GM18526 (cell line): ENCODE data around the gene SLC66A2.

ENCODE experiments used
- POLR2A ChIP-seq: IDR thresholded peaks from 3 replicates; pipeline ENCODE4 v1.6.1; 2011; ENCODE audit not compliant: insufficient read length; ENCODE audit errors: extremely low read depth

SLC66A2 gene

DNA sequence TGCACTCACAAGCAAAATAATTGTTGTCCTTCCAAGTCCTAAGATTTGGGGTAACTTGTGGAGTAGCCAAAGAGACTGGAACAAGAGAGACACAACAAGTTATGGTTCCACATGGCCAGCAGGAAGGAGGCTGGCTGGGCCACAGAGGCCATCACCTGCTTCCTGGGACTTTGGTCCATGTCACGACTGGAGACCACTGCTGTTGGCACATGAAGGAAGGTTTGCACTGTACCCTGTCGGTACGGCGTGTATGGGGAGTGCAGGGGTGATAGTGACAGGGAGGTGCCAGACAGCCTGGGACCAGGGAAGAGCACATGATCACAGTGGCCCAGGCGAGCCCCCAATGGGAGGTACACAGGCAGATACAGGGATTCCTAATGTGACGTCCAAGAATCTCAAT is 15.5 kb downstream of the SLC66A2 start:
- TF ChIP-seq POLR2A: no peak

DNA sequence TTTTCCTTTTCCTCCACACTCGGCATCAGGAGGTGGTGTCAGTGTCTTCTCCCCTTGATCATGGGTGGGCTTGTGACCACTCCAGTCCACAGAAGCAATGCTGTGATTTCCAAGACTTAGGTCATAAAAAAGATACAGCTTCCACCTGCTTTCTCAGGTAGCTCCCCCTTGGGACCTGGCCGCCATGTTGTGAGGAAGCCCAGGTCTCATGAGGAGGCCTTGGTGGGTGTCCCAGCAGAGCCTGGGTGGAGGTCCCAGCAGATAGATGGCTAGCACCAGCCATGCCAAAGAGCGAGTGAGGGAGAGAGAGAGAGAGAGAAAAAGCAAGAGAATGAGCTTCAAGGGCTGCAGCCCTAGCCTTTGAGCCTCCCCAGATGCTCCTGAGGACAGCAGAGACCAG is 16.0 kb downstream of the SLC66A2 start:
- TF ChIP-seq POLR2A: no peak

DNA sequence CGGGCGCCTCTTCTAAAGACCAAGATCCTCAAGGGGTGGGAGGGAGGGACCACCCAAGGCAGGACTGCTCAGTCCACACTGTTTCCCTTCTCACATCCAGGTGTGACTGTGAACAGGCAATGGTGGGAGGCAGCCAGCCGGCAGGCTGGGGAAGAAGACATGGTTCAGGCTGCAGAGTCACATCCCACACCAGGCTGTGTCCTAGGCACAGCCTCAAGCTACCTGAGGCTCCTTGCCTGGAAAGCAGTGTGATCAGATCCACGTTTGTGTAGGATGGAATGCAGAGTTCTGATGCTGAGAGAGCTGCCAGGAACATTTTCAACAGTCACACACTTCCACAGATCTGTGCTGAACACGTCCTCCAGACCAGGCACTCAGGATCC is 16.4 kb downstream of the SLC66A2 start:
- TF ChIP-seq POLR2A: no peak

DNA sequence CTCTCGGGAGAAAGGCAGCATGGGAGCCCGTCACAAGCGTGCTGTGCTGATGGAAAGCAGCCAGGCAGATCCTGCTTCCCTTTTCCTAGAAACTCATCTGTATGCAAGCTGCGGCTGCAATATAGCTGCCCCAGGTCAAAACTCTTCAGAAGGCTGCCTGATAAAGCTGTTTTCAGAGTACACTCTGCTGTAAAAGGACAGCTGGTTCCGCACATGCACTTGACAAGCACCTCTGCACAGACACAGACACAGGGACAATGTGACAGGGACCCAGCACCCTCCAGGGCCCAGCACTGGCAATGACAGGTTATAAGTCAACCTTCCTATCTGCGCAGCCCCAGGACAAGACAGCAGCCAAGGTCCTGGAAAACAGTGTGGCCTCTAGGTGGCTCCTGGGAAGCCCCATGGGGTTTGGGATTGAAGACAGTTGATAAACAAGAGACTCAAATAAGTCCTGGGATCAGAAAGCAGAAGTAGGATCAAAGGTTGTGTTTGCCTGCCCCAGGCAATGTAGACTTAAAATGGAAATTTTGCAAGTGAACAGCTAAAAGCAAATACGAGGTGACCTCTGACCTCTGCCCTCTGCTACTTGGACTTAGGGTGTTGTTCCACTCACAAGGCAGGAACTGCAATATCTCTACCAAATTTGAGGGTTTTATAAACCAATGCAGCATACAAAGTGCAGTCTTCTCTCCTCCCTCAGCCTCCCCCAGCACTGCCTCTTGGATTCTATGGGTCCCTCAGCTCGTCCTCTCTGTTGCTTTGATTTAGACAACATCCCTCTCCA is 16.9 kb downstream of the SLC66A2 start:
- TF ChIP-seq POLR2A: no peak

DNA sequence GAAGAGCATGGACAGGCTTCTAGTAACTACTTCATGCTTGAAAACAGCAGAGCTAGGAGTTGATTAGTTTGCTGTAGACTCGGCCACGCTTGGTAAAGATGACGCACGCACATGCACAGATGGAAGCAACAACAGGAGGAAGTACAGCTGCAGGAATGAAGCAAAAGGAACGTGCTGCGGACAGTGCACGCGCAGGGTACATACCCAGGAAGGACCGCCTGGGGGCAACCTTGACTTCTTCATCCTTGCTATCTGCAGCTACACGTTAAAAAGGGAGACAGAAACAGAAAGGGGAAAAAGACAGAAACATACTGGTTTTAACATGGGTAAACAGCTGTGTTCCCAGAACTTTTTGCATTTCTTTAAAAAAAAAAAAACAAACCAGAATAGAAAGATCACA is 17.7 kb downstream of the SLC66A2 start:
- TF ChIP-seq POLR2A: no peak

DNA sequence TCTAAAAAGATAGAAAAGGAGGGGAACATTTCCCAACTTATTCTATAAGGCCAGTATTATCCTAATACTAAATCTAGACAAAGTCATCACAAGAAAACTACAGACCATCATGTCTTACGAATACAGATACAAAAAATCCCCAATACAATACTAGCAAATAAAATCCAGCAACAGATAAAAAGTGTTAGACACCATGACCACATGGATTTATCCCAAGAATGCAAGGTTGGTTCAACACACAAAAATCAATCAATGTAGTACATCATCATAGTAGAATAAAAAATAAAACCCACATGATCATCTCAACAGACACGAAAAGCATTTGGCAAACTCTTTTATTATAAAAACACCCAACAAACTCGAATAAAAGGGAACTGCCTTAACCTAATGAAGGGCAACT is 18.5 kb downstream of the SLC66A2 start:
- TF ChIP-seq POLR2A: no peak

DNA sequence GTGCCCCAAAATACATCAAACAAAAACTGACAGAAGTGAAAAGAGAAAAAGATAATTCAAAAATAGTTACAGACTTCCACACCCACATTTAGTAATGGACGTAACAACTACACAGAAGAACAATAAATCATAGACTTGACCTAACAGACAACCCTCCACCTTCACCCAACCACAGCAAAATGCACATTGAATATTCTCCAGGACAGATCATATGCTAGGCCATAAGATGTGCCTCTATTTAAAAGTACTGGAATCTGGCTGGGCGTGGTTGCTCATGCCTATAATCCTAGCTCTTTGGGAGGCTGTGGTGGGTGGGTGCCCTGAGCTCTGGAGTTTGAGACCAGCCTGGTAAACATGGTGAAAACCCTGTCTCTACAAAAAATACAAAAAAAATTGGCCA is 20.0 kb downstream of the SLC66A2 start:
- no peak for TF ChIP-seq POLR2A

DNA sequence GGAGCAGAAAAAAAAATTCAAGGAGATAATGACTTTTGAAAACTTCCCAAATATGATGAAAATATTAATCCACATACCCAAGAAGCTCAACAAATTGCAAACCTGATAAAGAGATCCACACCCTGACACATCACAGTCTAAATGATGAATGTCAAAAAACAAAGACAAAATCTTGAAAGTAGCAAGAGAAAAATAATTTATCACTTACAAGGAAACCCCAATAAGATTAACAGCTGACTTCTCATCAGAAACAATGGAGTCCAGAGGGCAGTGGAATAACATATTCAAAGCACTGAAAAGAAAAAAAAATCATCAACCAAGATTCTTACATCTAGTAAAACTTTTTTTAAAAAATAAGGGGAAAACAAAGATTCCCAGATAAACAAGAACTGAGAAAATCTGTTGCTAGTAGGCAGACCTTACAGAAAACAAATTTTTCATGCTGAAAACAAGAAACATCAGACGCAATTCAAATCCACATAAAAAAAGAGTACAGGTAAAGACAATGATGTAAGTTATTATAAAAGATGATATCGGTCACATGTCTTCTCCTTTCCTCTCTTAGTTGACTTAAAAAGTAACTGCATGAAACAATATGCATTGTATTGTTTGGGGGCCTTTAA is 21.3 kb downstream of the SLC66A2 start:
- TF ChIP-seq POLR2A: no peak

DNA sequence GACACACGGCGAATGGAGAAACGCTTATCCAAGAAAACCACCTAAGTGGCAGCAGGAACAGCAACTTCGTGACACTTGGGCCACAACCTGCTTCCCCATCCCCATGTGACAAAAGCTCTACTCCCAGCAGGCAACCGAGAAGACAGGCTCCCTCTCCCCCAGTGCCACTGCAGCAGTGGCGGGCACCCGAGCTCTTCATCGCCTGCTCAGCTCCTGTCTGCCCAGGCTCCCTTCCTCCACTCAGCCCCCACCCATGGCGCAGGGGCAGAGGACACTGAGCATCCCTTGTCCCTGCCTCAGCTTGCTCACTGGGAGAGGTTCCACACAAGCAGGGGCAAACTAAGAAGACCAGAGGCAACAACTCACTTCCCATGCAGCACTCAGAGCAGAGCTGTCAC is 22.9 kb downstream of the SLC66A2 start:
- TF ChIP-seq POLR2A: no peak

DNA sequence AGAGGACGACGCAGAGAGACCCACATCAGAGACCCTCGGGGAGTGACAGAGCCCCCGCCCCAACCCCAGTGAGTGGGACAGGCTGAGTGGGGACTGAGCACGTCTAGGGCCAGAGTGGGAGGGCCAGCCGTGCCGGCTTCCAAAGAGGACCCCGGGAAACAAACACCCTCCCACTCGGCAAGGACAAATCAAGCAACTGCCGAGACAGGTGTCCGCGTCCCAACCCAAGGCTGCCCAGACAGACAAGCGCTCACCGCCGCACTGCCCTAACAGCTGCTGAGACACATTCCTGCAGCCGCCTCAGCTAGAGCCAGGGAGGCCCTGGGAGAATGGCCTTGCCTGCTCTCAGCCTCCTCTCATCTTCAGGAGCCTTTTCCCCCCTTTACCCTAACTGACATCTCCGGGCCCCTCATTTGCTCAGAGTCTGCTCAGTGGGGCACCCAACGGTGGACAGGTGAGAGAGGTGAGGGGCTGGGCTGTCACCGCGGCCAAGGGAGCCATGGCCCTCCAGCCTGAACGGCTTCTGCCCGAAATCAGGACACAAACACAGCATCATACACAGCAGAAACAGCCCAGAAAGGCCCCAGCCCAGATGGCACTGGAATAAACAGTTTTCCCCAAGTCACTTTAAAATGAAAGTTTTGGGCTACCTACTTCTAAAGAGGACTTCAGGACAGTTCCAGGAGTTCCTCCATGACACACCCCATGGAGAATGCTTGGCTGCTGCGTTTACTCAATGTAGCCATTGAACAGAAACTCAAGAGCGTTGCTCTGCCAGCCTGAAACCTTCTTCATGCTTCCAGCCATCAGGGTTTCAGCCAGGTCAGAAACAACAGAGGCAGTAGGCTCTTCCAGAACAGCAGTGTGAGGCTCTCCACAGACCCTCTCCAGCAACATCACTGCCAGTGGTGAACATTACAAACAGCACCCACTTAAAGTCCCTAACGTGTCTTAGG is 23.6 kb downstream of the SLC66A2 start:
- TF ChIP-seq POLR2A: no peak

DNA sequence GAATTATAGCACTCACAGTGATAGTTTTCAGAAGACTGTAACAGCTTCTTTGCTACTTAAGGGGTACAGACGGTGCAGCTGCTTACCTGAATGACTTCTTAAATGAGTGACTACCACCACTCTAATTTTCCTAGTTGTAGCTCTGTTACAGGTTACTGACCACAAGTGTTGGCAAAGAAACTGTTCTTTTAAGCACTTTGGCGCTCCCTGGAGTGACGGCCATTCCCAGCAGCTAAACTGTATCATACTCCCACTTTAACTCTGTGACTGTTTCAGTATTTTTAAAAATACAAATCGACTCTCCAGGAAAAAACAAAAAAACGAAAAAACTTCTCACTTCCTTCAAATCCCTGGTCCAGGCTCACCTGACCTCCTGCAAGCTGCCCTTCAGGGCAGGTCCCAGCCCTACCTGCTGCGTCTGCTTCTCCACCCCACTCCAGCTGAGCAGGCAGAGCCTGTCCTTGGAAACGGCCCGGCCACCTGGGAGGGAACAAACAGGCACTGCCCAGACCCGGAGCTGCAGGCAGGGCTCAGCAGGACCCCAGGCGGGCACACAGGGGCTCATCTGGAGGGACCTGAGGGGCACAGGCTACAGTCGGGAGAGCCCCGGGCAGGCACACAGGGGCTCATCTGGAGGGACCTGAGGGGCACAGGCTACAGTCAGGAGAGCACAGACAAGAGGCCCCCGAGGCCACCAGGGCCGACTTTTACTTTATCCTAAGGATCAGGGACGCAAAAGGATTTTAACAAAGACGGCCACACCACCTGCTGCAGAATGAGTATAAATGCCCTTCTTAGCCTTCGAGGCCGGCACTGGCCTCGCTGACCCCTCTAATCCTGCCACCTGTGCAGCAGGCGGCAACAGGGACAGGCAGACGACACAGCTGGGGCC is 24.5 kb downstream of the SLC66A2 start:
- TF ChIP-seq POLR2A: no peak

DNA sequence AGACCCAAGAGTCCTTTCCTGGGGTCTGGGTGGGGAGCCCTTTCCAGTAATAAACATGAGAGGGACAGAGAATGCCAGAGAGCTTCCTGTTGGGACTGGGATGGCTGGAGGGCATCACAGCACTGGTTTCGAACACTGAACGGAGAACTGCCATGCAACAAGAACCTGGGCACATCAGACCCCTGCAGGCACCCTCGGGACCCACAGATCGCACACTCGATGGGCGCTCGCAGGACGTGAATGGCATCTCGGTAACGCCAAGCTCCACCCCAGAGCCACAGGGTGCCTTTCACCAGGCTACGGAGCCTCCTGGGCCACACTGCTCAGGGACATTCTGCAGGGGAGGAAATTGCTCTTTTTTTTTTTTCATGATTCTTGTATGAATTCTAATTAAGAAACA is 25.1 kb downstream of the SLC66A2 start:
- no peak for TF ChIP-seq POLR2A

DNA sequence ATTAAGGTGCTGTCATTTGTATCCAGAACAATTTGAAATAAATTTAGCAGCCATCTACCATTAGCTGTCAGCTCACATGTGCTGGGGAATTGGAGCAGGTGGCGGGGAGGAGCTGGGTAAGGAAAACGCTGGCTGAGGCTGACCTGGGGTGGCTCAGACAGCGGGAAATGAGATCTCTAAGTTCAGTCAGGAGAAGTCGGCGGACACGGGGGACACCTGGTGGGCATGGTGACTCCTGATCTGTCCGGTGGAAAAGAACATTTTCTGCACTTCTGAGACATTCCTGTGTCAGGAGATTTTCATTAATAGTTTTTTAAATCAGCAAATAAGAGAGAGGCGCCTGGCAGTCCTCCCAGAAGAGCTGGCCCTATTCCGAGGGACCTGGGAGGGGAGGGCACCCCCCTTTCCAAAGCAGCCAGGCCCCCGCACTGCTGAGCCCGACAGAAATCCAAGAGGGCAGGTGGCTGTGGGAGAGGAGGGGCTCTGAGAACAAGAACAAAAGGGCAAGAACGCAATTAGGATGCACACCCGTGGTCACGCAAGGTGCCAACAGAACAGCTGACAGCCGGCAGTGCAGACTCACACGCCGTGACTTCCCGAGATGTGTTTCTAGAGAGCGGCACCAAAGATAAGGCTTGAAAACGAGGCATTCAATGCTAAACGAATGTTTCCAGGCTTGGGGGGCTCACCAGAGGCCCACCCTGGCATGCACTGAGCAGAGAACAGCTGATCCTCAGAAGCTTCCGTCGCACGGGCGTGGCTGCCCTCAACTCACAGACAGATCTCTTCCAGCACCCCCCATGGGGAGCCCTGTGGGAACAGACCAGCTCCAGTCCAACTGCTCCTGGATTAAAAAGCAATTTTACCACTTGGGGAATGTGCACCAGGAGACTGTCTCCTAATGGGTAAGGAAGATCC is 26.4 kb downstream of the SLC66A2 start:
- TF ChIP-seq POLR2A: no peak
